ENCODE data around the gene RERG. TPM values are rescaled to one million over a fixed set of nuclear protein-coding genes. Genes with fewer than 3 reads are reported as not detected.

RERG gene
- polyA plus RNA-seq, 2 of the 4 experiments (the other 2 are of a cell fraction) = 0.48 to 0.79 TPM

DNA sequence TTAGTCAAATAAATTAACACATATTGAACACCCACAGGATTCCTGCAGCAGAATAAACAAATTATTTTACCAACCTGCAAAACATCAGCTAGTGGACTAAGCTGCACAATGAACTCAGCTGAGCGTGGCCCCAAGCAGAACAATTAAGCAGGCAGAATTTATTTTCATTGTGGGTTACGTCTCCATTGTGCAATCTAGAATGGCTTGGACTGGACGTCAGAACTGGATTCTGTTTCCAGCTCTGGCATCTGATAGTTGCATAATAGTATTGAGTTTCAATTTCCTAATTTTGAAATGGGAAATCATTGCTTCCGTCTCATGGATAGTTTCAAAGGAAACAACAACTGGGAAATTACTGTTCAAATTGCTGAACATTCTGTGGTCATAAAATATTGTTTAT is 35.5 kb upstream of the RERG start:
- Histone ChIP-seq H3K9me3 (no peaks in the 10 kb centered on the region), H3K4me2 (no peak overlapping the region), H3K4me3 (no peak overlapping the region), H3K4me1 (no peaks in the 10 kb centered on the region), H3K27ac (no peak overlapping the region)
- ATAC-seq (no peak), DNase-seq (ENCODE audit: low read depth in 1 of 2, low spot score in 1 of 2) (no peak), FAIRE-seq (no peak)
- 17% methylated on average over 4 of the region's 4 CpGs for WGBS (ENCODE audit: missing lambda C conversion rate)
- no peak for TF ChIP-seq MAFK (IDR thresholded peaks at IDR 0.05; ENCODE audit: partially characterized antibody)
- ChIA-PET POLR2A (no interaction called here), CTCF (no interaction called here)

DNA sequence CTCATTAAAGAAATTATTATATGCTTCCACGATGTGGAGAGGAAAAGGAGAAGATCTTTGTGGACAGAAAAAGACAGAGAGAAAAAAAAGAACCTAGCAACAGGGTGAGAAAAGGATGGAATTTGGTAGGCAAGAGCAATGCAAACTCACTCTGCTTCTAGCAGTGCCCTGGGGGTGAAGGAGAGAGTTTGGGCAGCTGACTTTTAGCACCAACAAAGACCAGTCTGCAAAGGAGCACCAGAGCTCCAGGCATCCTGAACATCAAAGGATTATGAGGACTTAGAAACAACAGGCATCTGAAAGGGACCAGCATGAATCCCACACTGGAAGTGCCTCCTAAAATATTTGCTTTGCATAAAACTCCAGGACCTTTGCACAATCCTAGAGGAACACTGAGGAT is 32.8 kb upstream of the RERG start:
- no peak for DNase-seq (ENCODE audit: low read depth in 1 of 2, low spot score in 1 of 2)
- Histone ChIP-seq H3K27ac (no peak overlapping the region), H3K4me3 (no peak overlapping the region), H3K4me1 (no peaks in the 10 kb centered on the region), H3K9me3 (0 out of 3 replicates have a peak, but pooled peaks cover 2% of the 10 kb centered on the region), H3K4me2 (no peak overlapping the region)
- 0% methylated on average over 1 of the region's 1 CpG for WGBS (ENCODE audit: missing lambda C conversion rate)
- no peak for TF ChIP-seq PHF8 (IDR thresholded peaks at IDR 0.05; ENCODE audit: borderline replicate concordance, low read depth)
- no peak for TF ChIP-seq ZSCAN20 (CRISPR knock-in tag; IDR thresholded peaks at IDR 0.05)
- TF ChIP-seq HOXA7 (CRISPR knock-in tag; IDR thresholded peaks at IDR 0.05) = no peak
- no peak for TF ChIP-seq NR3C1 (IDR thresholded peaks at IDR 0.05)
- no peak for TF ChIP-seq BHLHE40 (IDR thresholded peaks at IDR 0.05; ENCODE audit: low read depth, low read length)
- ChIA-PET POLR2A (no interaction called here), CTCF (interaction anchor here (0.8 to 1.0 kb wide), 4 partner anchors 15 to 624 kb away, joined by 3 to 4 read pairs (median 3); no protein-coding TSS in a partner anchor)
- no peak for ATAC-seq
- no peak for FAIRE-seq

DNA sequence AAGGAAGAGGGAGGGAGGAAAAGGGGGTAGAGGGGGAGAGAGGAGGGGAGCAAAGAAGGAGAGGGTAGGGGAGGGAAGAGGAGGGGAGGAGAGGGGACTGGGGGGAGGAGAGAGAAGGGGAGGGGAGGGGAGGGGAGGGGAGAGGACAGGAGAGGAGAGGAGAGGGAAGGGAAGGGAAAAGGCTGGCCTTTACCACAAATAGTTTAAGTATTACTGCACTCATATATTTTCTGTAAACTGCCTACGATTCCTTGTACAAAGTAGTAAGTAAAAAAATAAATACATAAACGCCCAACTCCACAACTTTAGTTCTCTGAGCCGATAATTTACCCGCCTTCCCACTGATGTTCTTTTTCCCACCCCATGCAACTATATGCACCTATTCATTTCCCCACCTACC is 23.7 kb upstream of the RERG start:
- H3K4me2 ChIP-seq = no peak overlapping the region
- H3K4me1 ChIP-seq = no peaks in the 10 kb centered on the region
- ChIA-PET CTCF (no interaction called here), POLR2A (no interaction called here)
- no peak for FAIRE-seq
- no peak for ATAC-seq
- no peak overlapping the region for H3K4me3 ChIP-seq
- no peak overlapping the region for H3K27ac ChIP-seq
- peaks cover 6% of the 10 kb centered on the region; the same call in 1 of the 3 replicates for H3K9me3 ChIP-seq
- WGBS (ENCODE audit: missing lambda C conversion rate) = 25% methylated on average over 4 of the region's 4 CpGs
- DNase-seq (ENCODE audit: low read depth in 1 of 2, low spot score in 1 of 2) = no peak
- TF ChIP-seq RARB (CRISPR knock-in tag; IDR thresholded peaks at IDR 0.05) = no peak
- no peak for TF ChIP-seq RCOR1 (IDR thresholded peaks at IDR 0.05; ENCODE audit: low read depth, low read length)
- no peak for TF ChIP-seq KDM1A (IDR thresholded peaks at IDR 0.05; ENCODE audit: low read depth)
- TF ChIP-seq, protein P1, sequence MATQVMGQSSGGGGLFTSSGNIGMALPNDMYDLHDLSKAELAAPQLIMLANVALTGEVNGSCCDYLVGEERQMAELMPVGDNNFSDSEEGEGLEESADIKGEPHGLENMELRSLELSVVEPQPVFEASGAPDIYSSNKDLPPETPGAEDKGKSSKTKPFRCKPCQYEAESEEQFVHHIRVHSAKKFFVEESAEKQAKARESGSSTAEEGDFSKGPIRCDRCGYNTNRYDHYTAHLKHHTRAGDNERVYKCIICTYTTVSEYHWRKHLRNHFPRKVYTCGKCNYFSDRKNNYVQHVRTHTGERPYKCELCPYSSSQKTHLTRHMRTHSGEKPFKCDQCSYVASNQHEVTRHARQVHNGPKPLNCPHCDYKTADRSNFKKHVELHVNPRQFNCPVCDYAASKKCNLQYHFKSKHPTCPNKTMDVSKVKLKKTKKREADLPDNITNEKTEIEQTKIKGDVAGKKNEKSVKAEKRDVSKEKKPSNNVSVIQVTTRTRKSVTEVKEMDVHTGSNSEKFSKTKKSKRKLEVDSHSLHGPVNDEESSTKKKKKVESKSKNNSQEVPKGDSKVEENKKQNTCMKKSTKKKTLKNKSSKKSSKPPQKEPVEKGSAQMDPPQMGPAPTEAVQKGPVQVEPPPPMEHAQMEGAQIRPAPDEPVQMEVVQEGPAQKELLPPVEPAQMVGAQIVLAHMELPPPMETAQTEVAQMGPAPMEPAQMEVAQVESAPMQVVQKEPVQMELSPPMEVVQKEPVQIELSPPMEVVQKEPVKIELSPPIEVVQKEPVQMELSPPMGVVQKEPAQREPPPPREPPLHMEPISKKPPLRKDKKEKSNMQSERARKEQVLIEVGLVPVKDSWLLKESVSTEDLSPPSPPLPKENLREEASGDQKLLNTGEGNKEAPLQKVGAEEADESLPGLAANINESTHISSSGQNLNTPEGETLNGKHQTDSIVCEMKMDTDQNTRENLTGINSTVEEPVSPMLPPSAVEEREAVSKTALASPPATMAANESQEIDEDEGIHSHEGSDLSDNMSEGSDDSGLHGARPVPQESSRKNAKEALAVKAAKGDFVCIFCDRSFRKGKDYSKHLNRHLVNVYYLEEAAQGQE (IDR thresholded peaks at IDR 0.05) = no peak
- TF ChIP-seq KDM5A (IDR thresholded peaks at IDR 0.05) = no peak
- TF ChIP-seq, protein P2, sequence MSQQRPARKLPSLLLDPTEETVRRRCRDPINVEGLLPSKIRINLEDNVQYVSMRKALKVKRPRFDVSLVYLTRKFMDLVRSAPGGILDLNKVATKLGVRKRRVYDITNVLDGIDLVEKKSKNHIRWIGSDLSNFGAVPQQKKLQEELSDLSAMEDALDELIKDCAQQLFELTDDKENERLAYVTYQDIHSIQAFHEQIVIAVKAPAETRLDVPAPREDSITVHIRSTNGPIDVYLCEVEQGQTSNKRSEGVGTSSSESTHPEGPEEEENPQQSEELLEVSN (IDR thresholded peaks at IDR 0.05; ENCODE audit: borderline replicate concordance, low read depth) = no peak
- no peak for TF ChIP-seq NFE2L2 (conservative IDR thresholded peaks at IDR 0.05; ENCODE audit: low read length)

DNA sequence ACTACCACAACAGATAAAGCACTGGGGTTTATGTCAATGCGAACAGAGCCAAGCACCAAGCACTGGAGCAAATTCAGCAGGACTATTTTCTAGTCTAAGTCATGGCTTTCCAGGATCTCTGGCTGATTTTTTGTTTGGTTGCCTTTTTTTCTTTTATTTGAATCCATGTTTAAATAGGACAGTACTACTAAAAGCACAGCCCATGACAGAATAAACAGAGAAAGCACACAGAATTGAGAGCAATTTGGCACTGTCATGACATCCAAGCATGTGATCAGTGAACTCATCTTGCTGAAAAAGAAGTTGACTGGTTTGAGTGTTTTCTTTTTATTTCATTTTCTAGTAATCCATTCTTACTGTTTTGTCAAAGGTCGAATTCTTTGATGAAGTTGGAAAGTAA is 23.1 kb upstream of the RERG start:
- DNase-seq (ENCODE audit: low read depth in 1 of 2, low spot score in 1 of 2) (no peak), FAIRE-seq (no peak), ATAC-seq (no peak)
- no peak for TF ChIP-seq NR3C1 (IDR thresholded peaks at IDR 0.05)
- no peak for TF ChIP-seq FOXS1 (CRISPR knock-in tag; IDR thresholded peaks at IDR 0.05)
- TF ChIP-seq KDM5A (IDR thresholded peaks at IDR 0.05) = no peak
- TF ChIP-seq ZSCAN20 (CRISPR knock-in tag; IDR thresholded peaks at IDR 0.05) = no peak
- no peak for TF ChIP-seq MAFK (IDR thresholded peaks at IDR 0.05; ENCODE audit: partially characterized antibody)
- no peak for TF ChIP-seq TFCP2L1 (CRISPR knock-in tag; IDR thresholded peaks at IDR 0.05)
- ChIA-PET CTCF (no interaction called here), POLR2A (no interaction called here)
- Histone ChIP-seq H3K4me3 (no peak overlapping the region), H3K27ac (no peak overlapping the region), H3K4me2 (no peak overlapping the region), H3K4me1 (no peaks in the 10 kb centered on the region), H3K9me3 (peaks cover 6% of the 10 kb centered on the region; the same call in 1 of the 3 replicates)
- 9% methylated on average over 2 of the region's 2 CpGs for WGBS (ENCODE audit: missing lambda C conversion rate)

Data from A549 (cell line).